D721Med (cell line): ENCODE results near the gene SYCN.

Source experiments
- DNase-seq: peaks from one replicate; pipeline ENCODE4 v3.0.0; 2011; ENCODE audit warnings: low spot score; ENCODE audit not compliant: insufficient read length
- FAIRE-seq: peaks from 2 replicates; lab custom pipeline; 2011; peaks lifted over from hg19 to GRCh38; lab: Jason Lieb, UNC
- CTCF ChIP-seq: IDR thresholded peaks from 2 replicates; pipeline ENCODE4 v1.5.1; 2012; ENCODE audit warnings: mild to moderate bottlenecking, control low read depth; ENCODE audit not compliant: insufficient read depth; ENCODE audit errors: missing control alignments

The SYCN gene

DNA sequence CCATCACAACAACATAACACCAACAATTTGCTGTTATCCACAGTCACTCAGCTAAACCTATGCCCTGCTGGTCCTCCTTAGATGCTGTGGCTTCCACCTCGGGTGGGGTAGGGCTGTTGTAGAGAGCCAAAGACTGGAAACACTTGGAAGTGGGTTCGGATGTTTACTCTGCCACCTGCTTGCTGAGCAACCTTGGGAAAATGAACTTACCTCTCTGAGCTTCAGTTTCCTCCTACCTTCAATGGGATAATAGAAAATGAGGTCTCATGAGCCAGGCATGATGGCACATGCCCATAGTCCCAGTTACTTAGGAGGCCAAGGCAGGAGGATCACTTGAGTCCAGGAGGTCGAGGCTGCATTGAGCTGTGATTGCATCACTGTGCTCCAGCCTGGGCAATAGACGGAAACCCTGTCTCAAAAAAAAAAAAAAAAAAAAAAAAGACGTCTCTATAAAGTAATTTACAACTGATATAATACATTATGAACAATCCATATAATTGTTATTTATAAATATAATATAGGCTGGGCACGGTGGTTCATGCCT, 3.3 kb upstream of the SYCN start:
- no peak for TF ChIP-seq CTCF
- FAIRE-seq: no peak
- DNase-seq: no peak

DNA sequence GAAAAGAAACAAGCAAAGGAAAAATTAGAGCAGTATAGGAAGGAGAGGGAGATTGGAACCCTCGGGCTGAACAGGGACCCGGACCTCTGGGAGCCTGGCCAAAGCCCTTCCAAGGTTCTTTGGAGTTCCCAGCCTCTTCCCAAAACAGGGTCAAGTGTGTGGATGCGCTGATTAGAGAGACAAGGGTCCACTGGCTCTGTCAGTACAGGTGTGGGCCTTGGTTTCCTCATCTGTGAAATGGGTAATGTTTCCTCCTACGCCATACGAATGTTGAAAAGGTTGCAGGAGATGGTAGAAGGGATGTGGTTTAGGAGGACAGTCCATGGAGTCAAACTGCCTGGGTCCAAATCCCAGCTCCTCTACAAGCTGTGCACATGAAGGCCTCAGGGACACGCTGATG, 2.1 kb upstream of the SYCN start:
- TF ChIP-seq CTCF: no peak
- FAIRE-seq (no peak), DNase-seq (no peak)

- FAIRE-seq (no peak), DNase-seq (no peak)
- no peak for TF ChIP-seq CTCF
Measured at GRCh38 chr19:39205449-39205764, 1.3 kb upstream of the SYCN start.

- no peak for FAIRE-seq
- no peak for DNase-seq
- TF ChIP-seq CTCF: no peak
Measured at GRCh38 chr19:39202998-39203355, 1.1 kb downstream of the SYCN start.

GRCh38 chr19:39200803-39201115, 3.3 kb downstream of the SYCN start:
- no peak for DNase-seq
- FAIRE-seq: no peak
- TF ChIP-seq CTCF: no peak

GRCh38 chr19:39200066-39200802, 3.8 kb downstream of the SYCN start:
- DNase-seq (no peak), FAIRE-seq (no peak)
- no peak for TF ChIP-seq CTCF

GRCh38 chr19:39199025-39199424, 5.0 kb downstream of the SYCN start:
- no peak for TF ChIP-seq CTCF
- DNase-seq (no peak), FAIRE-seq (no peak)
